Right kidney (tissue), 9 donors: Measurements from ENCODE around the gene MED16.

Experiments
- DNase-seq: peaks from one replicate; pipeline ENCODE4 v3.0.0-alpha.2; 2016
- long read RNA-seq, 8 donors: transcript quantifications; one replicate each; lab custom pipeline, GENCODE V29; 2026

Gene MED16
- long read RNA-seq, donor 1, transcript MED16-204 (15 exons, 3,420 nt): major isoform, 7 of 7 reads
- long read RNA-seq, donor 1, partial matches to known transcripts: 0 of 7 reads
- long read RNA-seq, donor 1, other reads (novel, unspliced or antisense): 0 of 7 reads
- long read RNA-seq, donor 2, partial matches to known transcripts: 14 of 17 reads
- long read RNA-seq, donor 2, other reads (novel, unspliced or antisense): 0 of 17 reads
- long read RNA-seq, donor 3, partial matches to known transcripts: 0 of 2 reads
- long read RNA-seq, donor 3, other reads (novel, unspliced or antisense): 0 of 2 reads
- long read RNA-seq, donor 4, transcript MED16-204 (15 exons, 3,420 nt): major isoform, 6 of 17 reads
- long read RNA-seq, donor 4, partial matches to known transcripts: 11 of 17 reads
- long read RNA-seq, donor 4, other reads (novel, unspliced or antisense): 0 of 17 reads
- long read RNA-seq, donor 5, transcript MED16-204 (15 exons, 3,420 nt): major isoform, 14 of 14 reads
- long read RNA-seq, donor 5, partial matches to known transcripts: 0 of 14 reads
- long read RNA-seq, donor 5, other reads (novel, unspliced or antisense): 0 of 14 reads
- long read RNA-seq, donor 6, transcript MED16-204 (15 exons, 3,420 nt): major isoform, 10 of 17 reads
- long read RNA-seq, donor 6, partial matches to known transcripts: 6 of 17 reads
- long read RNA-seq, donor 6, other reads (novel, unspliced or antisense): 0 of 17 reads
- long read RNA-seq, donor 7: 0 reads
- long read RNA-seq, donor 8, transcript MED16-204 (15 exons, 3,420 nt): major isoform, 10 of 11 reads
- long read RNA-seq, donor 8, partial matches to known transcripts: 0 of 11 reads
- long read RNA-seq, donor 8, other reads (novel, unspliced or antisense): 0 of 11 reads

GRCh38 chr19:892894-893689 is at the start of gene MED16, which contains the start of gene RNU6-9:
Gene MED16 (minus strand): TSS chr19:893187. CDS start chr19:891131, 2,056 bp downstream.
Gene RNU6-9 (plus strand): TSS chr19:893484.
- peak; percentile 98 for DNase-seq

GRCh38 chr19:942133-942645 is 49.2 kb upstream of the MED16 start:
- no peak for DNase-seq

- DNase-seq: no peak
These were observed 48.5 kb upstream of the MED16 start for GRCh38 chr19:941292-942132.

- DNase-seq: no peak
These were observed 47.8 kb upstream of the MED16 start for GRCh38 chr19:940591-941291.

- DNase-seq: no peak
These were observed 46.9 kb upstream of the MED16 start for GRCh38 chr19:939922-940321.

- DNase-seq: no peak
These were observed 46.5 kb upstream of the MED16 start for GRCh38 chr19:939439-939838.

- no peak for DNase-seq
These were observed 45.4 kb upstream of the MED16 start for GRCh38 chr19:938233-938923.

GRCh38 chr19:937259-937694 is 44.3 kb upstream of the MED16 start:
- DNase-seq: no peak

- DNase-seq: no peak
These were observed 43.2 kb upstream of the MED16 start for GRCh38 chr19:936175-936546.

GRCh38 chr19:934865-935479 is 42.0 kb upstream of the MED16 start:
- peak; percentile 57 for DNase-seq

GRCh38 chr19:934197-934840 is 41.3 kb upstream of the MED16 start:
- no peak for DNase-seq

- DNase-seq: no peak
These were observed 40.5 kb upstream of the MED16 start for GRCh38 chr19:933553-933882.

GRCh38 chr19:932648-933552 is 39.9 kb upstream of the MED16 start:
- DNase-seq: peak; percentile 77

- DNase-seq: no peak
These were observed 39.1 kb upstream of the MED16 start for GRCh38 chr19:931860-932647.

- no peak for DNase-seq
These were observed 36.9 kb upstream of the MED16 start for GRCh38 chr19:929891-930258.

GRCh38 chr19:929203-929890 is 36.4 kb upstream of the MED16 start:
- no peak for DNase-seq
